Bone marrow (tissue), 2 donors: ENCODE results near the gene RENBP.
A peak's percentile ranks its signal among the peaks of the same experiment; 100 is the strongest.

Experiments
- DNase-seq, 2 donors: peaks; one replicate each; lab custom pipeline; 2025; lab: John Stamatoyannopoulos, UW

The RENBP gene

DNA sequence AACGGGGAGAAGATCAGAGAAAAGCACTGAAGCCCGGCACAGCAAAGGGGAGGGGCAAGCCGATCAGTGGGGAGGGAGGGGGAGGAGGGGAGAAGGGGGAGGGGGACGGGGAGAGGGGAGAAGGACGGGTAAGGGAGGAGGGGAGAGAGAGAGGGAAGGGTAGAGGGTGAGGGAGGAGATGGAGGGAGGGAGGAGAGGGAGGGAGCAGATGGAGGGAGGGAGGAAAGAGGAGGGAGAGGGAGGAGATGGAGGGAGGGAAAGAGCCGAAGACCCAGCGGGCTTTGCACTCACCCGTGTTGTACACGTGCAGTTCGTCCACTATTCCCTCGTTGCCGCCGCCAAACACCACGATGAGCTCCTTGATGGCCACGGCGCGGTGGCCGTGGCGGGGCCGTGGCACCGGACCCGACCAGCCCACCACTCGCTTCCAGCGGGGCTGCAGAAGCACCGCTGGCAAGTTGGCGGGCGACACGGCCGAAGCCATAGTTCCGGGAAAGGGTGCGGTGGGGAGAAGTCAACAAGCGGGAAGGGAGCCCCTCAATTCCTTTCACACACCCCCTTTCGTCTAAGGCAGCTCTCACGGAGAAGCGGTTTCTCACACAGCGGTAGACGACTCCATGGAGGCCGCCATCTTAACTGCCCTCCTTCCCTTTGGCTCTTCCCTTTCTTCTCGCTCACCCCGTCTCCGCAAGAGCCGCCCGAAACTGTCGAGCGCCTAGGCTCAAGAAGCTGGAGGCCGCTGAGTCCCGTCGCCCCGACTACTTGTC, 26.1 kb upstream of the RENBP start:
- peak in 1 of 2 donors; percentile 18 for DNase-seq

DNA sequence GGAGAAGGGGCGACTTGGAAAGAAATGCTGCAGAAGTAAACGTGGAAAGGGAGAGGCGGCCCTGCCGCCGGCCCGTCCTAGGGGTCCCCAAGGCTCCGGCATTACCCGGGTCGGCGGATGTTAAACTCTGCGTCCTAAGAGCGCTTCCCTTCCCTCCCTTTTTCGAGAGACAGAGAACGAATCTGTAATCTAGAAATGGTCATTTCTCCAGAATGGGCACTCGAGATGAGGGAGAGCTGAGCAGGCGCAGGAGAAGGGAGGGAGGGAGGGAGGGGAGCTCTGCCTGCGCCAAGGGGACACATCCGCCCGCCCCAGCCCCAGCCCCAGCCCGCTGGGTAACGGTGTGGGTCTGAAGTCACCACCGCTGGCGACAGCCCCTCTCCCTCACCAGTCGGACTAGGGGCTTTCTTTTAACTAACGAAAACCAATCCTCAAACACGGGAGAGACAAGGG, 25.5 kb upstream of the RENBP start:
- peak in 1 of 2 donors; percentile 2 for DNase-seq

DNA sequence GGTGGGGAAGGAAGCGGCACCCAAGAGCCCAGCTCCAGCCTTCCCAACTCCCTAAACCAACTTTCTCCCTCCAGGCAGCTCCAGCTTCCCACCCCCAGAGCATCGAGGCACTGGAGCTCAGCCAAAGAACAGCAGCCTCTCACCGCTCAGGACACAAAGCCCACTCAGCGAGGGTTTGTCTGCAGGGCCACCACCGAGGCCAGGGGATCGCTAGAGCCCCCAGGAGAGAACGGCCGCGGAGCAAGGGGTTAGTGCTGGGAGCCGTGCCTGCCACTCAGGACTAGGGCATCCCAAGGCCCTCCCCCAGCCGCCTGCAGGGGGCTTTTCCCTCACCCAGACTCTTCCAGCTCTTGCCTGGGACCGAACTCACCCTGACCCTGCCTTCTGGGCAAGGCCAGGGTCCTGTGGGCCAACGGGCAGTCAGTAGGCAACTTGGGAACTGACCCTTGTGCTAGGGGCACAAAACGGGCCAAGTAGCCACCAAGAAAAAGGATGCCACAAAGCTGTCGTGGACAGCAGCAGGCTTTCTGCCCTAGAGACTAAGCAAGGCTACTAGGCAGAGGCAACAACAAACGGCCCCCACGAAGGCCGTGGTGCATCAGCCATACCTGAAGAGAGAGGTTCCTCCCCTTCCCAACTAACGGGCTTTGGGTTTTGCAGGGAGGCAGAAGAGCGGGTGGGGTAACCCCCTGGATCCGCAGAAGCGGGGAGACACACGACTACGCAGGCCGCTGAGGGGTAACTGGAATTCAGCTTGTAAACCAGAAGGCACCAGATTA, 24.9 kb upstream of the RENBP start:
- DNase-seq = no peak

GRCh38 chrX:153968754-153969124, 24.3 kb upstream of the RENBP start:
- DNase-seq = no peak

DNA sequence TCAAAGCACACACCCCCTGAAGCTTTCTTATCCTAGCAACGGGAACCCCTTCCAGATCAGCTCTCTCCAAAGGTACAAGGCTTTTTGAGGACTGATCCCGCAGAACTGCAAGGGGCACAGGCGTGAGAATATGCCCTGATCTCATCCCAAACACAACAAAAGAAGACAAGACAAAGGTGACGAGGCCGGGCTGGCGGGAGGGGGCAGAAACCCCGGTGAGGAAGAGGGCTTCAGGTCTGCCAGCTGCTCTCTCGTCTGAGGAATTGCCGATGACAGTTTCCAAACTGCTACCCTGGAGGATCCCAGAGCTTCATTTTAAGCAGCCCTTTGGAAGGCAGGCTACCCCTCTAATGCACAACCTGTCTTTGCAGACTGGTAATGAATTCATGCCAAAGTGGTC, 23.8 kb upstream of the RENBP start:
- no peak for DNase-seq

- no peak for DNase-seq
Measured at GRCh38 chrX:153967536-153968224, 23.2 kb upstream of the RENBP start.

DNA sequence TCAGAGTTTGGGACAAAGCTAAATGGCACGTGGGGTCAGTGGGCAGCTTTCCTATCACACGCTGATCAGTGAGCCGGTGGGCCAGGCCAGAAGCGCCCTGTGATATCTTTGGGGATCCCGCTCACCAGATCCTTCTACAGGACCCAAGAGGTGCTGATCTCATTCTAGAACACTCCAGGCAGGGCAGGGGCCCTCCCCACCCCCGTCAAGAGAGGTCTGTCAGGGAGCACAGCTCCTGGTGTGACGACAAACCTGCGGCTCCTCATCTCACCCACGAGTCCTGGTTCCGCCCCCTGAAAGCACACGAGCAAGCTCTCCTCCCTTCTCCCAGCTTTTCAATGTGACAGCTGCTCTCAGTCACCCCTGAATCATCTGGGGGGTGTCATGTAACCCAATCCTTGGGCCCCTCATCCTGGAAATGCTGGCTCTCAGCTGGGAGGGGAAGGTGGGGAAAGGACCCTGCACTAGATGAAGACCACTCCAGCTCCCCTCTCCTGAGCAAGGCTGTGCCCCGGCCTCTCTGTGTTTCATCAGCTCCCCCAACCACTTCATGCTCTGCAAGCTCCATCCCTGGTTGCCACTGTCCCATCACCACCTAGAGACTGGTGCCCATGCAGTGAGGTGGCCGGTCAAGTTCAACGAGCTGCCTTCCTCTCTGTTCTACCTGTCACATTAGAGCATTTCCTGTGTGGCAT, 22.5 kb upstream of the RENBP start:
- DNase-seq = no peak

GRCh38 chrX:153966283-153966688, 21.8 kb upstream of the RENBP start:
- DNase-seq = no peak

GRCh38 chrX:153965406-153965805, 21.0 kb upstream of the RENBP start:
- no peak for DNase-seq

DNA sequence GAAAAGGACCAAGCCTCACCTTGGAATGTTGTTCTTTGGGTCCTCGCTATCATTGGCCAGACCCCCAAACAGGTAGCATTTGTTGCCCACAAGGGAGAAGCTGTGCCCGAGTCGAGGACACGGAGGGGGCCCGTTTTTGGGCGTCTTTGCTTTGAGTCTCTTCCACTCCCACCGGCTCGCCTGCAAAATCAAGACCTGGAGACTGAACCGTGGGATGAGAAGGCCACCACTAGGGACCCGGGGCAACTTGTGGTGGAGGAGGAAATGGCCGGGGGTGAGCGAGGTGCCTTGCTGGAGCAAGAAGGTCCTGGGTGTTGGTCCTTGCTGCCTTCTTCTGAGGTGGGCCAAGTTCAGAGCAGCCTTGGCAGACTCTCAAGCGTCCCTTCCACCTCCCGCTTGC, 19.7 kb upstream of the RENBP start:
- no peak for DNase-seq

- DNase-seq = no peak
Measured at GRCh38 chrX:153963546-153963945, 19.1 kb upstream of the RENBP start.

- no peak for DNase-seq
Measured at GRCh38 chrX:153961292-153961691, 16.8 kb upstream of the RENBP start.

- DNase-seq = no peak
Measured at GRCh38 chrX:153960786-153961185, 16.3 kb upstream of the RENBP start.

DNA sequence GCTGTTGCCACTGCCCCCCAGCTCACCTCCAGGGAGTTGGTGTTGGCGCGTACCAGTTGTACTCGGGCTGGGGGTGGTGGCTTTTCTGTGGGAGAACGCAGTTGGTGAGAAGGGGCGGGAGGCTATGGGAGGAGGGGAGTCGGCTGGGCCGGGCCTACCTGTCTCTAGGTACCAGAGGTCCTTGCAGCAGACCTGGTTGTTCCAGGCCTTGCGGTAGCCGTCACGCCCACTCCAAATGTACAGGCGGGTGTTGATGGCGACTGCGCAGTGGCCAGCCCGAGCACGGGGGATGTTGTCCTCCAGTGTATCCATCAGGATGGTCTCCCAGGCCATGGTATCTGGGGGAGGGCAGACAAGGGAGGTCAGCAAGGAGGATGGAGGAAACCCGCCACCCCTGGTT, 15.6 kb upstream of the RENBP start:
- DNase-seq = no peak

DNA sequence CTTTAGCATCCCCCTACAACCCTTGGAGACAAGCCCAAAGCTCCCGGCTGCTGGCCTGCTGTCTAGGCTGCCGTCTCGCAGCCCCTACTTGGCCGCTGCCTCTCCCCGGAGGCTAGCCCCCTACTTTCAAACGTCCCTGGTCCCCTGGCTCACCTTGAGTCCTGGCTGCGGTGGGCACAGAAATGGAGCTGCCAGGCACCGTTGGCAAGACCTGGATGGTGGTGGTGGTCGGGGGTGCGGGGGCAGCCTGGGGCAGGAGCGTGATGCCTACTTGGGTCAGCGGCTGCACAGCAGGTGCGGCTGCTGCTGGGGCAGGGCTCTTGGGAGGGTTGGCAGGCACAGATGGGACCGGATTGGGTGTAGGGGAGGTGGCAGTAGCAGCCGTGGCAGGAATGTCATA, 15.2 kb upstream of the RENBP start:
- DNase-seq = no peak

- no peak for DNase-seq
Measured at GRCh38 chrX:153958605-153959004, 14.2 kb upstream of the RENBP start.

GRCh38 chrX:153957224-153957623, 12.8 kb upstream of the RENBP start:
- no peak for DNase-seq

GRCh38 chrX:153956044-153956907, 11.8 kb upstream of the RENBP start:
- no peak for DNase-seq

- DNase-seq = no peak
Measured at GRCh38 chrX:153955228-153955732, 10.8 kb upstream of the RENBP start.

GRCh38 chrX:153954558-153955227, 10.2 kb upstream of the RENBP start:
- DNase-seq = no peak
